HepG2 (cell line): ENCODE measurements around the gene SNAP47. TPM values are rescaled to one million over a fixed set of nuclear protein-coding genes. Genes with fewer than 3 reads are reported as not detected.

Experiments
- ATAC-seq: fragments of 200-7000 bp; cut with Tn5 transposase; 3 replicates; pipeline ENCODE4 v1.9.1; 2020; ENCODE audit warnings: mild to moderate bottlenecking, moderate library complexity
- BruUV-seq: library from RNA; stranded (reverse); fragments of 400-500 nt; replicated peaks from 2 replicates; lab custom pipeline; 2021; lab: Mats Ljungman, UMichigan
- CTCF ChIA-PET: fragments of 300-600 bp; formaldehyde crosslinking; extraction: SDS; loops from one replicate; lab custom pipeline; 2021; ENCODE audit warnings: low total read pairs, inconsistent platforms, low intra/inter-chr PET ratio; lab: Yijun Ruan, JAX
- POLR2A ChIA-PET: fragments of 350-600 bp; sonication (Branson Sonifier 250); formaldehyde crosslinking; loops from one replicate; lab custom pipeline; 2020; ENCODE audit warnings: antibody characterized with exemption, inconsistent platforms; lab: Yijun Ruan, JAX
- DNase-seq: peaks from one replicate; pipeline ENCODE4 v3.0.0-alpha.2; 2015; ENCODE audit warnings: low spot score
- FAIRE-seq: peaks from 3 replicates; lab custom pipeline; 2011; peaks lifted over from hg19 to GRCh38; lab: Jason Lieb, UNC
- H2AFZ ChIP-seq: one replicate; pipeline ENCODE4 v1.6.1; 2011; ENCODE audit warnings: low read length, inconsistent platforms
- H3K27ac ChIP-seq: fragments of 300-600 bp; 3 replicates; pipeline ENCODE4 v1.8.0; 2011; ENCODE audit warnings: mixed run types, mild to moderate bottlenecking, mixed read lengths, low read length, inconsistent platforms; ENCODE audit not compliant: insufficient read depth; ENCODE audit errors: extremely low read length
- H3K27me3 ChIP-seq, 2 experiments: fragments of 200-600 bp in 1 of 2; 2 replicates in 1 of 2; 3 replicates in 1 of 2; pipeline versions ENCODE4 v1.6.0 to v1.8.0; 2011; ENCODE audit warnings: low read length in 2 of 2, mild to moderate bottlenecking in 2 of 2, moderate library complexity in 2 of 2, inconsistent platforms in 1 of 2; ENCODE audit not compliant: insufficient read depth in 2 of 2, control insufficient read depth in 1 of 2
- H3K36me3 ChIP-seq, 2 experiments: fragments of 200-600 bp in 1 of 2; replicated peaks in 1 of 2; 2 replicates in 1 of 2; 3 replicates in 1 of 2; pipeline versions ENCODE4 v1.5.1 to v1.8.0; 2011; ENCODE audit warnings: low read length in 2 of 2, inconsistent platforms in 1 of 2; ENCODE audit not compliant: insufficient read depth in 2 of 2, control insufficient read depth in 1 of 2
- H3K4me1 ChIP-seq: 2 replicates; pipeline ENCODE4 v1.5.1; 2012; ENCODE audit warnings: low read length, inconsistent platforms; ENCODE audit not compliant: insufficient read depth
- H3K4me2 ChIP-seq: 2 replicates; pipeline ENCODE4 v1.6.0; 2011; ENCODE audit warnings: low read depth, low read length, inconsistent platforms
- H3K4me3 ChIP-seq, 3 experiments: fragments of 200-600 bp in 1 of 3; sonication (generic), shearing (Covaris generic) in 1 of 3; replicated peaks in 1 of 3; 2 replicates each; pipeline ENCODE4 v1.5.1; 2011 to 2016; ENCODE audit warnings: low read length in 3 of 3, inconsistent platforms in 2 of 3, low read depth in 2 of 3, mild to moderate bottlenecking in 2 of 3, control low read depth in 1 of 3, mixed read lengths in 1 of 3; ENCODE audit not compliant: insufficient read depth in 1 of 3
- H3K79me2 ChIP-seq: one replicate; pipeline ENCODE4 v1.6.1; 2011; ENCODE audit warnings: low read length, inconsistent platforms; ENCODE audit not compliant: insufficient read depth
- H3K9ac ChIP-seq: 2 replicates; pipeline ENCODE4 v1.6.0; 2011; ENCODE audit warnings: mild to moderate bottlenecking, low read depth, low read length, inconsistent platforms; ENCODE audit not compliant: insufficient read depth
- H3K9me3 ChIP-seq: 2 replicates; pipeline ENCODE4 v1.5.1; 2012; ENCODE audit warnings: mild to moderate bottlenecking, low read length
- H4K20me1 ChIP-seq: 2 replicates; pipeline ENCODE4 v1.6.0; 2011; ENCODE audit warnings: inconsistent platforms, mild to moderate bottlenecking, low read length, moderate library complexity; ENCODE audit not compliant: insufficient read depth
- ATF7 ChIP-seq, 2 experiments: fragments of 450-650 bp in 1 of 2; sonication (generic) in 1 of 2; formaldehyde crosslinking in 1 of 2; IDR thresholded peaks; 2 replicates each; pipeline versions ENCODE4 v1.4.0 to v1.6.1; 2016 to 2020; ENCODE audit warnings: antibody characterized with exemption in 1 of 2, mild to moderate bottlenecking in 1 of 2, missing genetic modification reagents in 1 of 2
- MEF2D ChIP-seq: sonication (generic); formaldehyde crosslinking; IDR thresholded peaks from 2 replicates; pipeline ENCODE4 v1.5.1; 2020; ENCODE audit warnings: mild to moderate bottlenecking, missing genetic modification reagents
- NFYC ChIP-seq: IDR thresholded peaks from 2 replicates; pipeline ENCODE4 v1.6.1; 2016; ENCODE audit warnings: missing genetic modification reagents, missing compliant biosample characterization
- SYNCRIP ChIP-seq: fragments of 200-400 bp; formaldehyde crosslinking; IDR thresholded peaks from 2 replicates; pipeline ENCODE4 v1.6.1; 2018; ENCODE audit warnings: mild to moderate bottlenecking, low read depth, low read length; ENCODE audit not compliant: insufficient read depth
- ZFP37 ChIP-seq: sonication (generic); formaldehyde crosslinking; IDR thresholded peaks from 2 replicates; pipeline ENCODE4 v1.4.0; 2020; ENCODE audit warnings: missing genetic modification reagents, borderline replicate concordance
- ZNF563 ChIP-seq: sonication (generic); formaldehyde crosslinking; IDR thresholded peaks from 2 replicates; pipeline ENCODE4 v1.8.0; 2022; ENCODE audit warnings: mild to moderate bottlenecking, moderate library complexity, missing genetic modification reagents
- WGBS: methylation state at CpG from one replicate; pipeline ENCODE4 v1.1.6; 2017; ENCODE audit warnings: low lambda C conversion rate; 5-methylcytosine and 5-hydroxymethylcytosine counted together
- in situ Hi-C: cut with HindIII; loops from 2 replicates; pipeline ENCODE4 v1.10.0; 2017; ENCODE audit warnings: low pct_unique_long_range_greater_than_20kb; ENCODE audit not compliant: extremely low pct_ligation_motif_present
- intact Hi-C: fragments of 100-400 bp; cut with micrococcal nuclease; formaldehyde crosslinking; loops from one replicate; pipeline ENCODE4 v1.10.0; 2022; ENCODE audit not compliant: unreplicated experiment
- polyA plus RNA-seq, 8 experiments: library from polyadenylated mRNA; depleted of rRNA in 3 of 8; stranded (reverse) in 7 of 8; unstranded in 1 of 8; fragments of >200 nt; fragmentation: Illumina TruSeq in 4 of 8; extraction: Trizol in 4 of 8; gene quantifications; 2 replicates each; pipeline versions ENCODE4 v1.2.1 to v1.2.3, GENCODE V29; 2011 to 2016; ENCODE audit warnings: low read depth in 4 of 8, missing spikeins in 1 of 8, mixed read lengths in 1 of 8; ENCODE audit not compliant: insufficient read depth in 1 of 8
- total RNA-seq, 5 experiments: library from RNA; depleted of rRNA; stranded (reverse); fragments of >200 nt; fragmentation: Illumina TruSeq; extraction: Trizol; gene quantifications; 2 replicates each; pipeline ENCODE4 v1.2.3, GENCODE V29; 2016; ENCODE audit warnings: low read depth in 1 of 5
- TF ChIP-seq, protein P1 (sequence below): sonication (generic); formaldehyde crosslinking; IDR thresholded peaks from 2 replicates; pipeline ENCODE4 v1.4.0; 2020; ENCODE audit warnings: missing genetic modification reagents
- TF ChIP-seq, protein P2 (sequence below): sonication (generic); formaldehyde crosslinking; IDR thresholded peaks from 2 replicates; pipeline ENCODE4 v1.8.0; 2022; ENCODE audit warnings: mild to moderate bottlenecking, missing genetic modification reagents

The SNAP47 gene
- total and polyA plus RNA-seq, 2 of the 13 experiments (the other 11 are each of a cell fraction or from before 2014, with no cell fraction given): 13.6 to 25.1 TPM

DNA sequence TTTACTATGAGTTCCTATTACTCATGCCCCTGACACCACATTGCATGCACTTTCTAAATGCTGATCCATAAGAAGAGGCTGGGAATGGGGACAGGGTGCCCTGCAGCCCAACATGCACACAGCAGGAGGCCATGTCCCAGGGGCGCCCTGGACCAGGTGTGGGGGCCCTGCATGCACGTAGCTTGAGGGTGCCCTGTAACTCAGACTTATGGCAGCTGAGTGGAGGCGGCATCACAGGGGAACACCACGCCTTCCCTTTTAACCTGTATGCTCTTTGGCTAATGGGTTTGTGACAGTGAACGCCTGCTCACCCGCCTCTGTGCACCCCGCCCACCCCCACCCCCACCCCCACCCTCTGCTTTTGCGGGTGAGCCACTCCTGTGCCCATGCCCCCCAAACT, 36.1 kb downstream of the SNAP47 start:
- no peak overlapping the region for H3K9ac ChIP-seq
- no peaks in the 10 kb centered on the region for H3K79me2 ChIP-seq
- no peak overlapping the region for H3K4me3 ChIP-seq
- H3K9me3 ChIP-seq: no peaks in the 10 kb centered on the region
- TF ChIP-seq ZNF563 (CRISPR knock-in tag) (no peak), MEF2D (CRISPR knock-in tag) (no peak), ATF7 (IDR thresholded peaks at IDR 0.05) (no peak), ATF7 (CRISPR knock-in tag; IDR thresholded peaks at IDR 0.05) (no peak), NFYC (CRISPR knock-in tag) (no peak), ZFP37 (CRISPR knock-in tag) (no peak), SYNCRIP (no peak)
- TF ChIP-seq, protein P1, sequence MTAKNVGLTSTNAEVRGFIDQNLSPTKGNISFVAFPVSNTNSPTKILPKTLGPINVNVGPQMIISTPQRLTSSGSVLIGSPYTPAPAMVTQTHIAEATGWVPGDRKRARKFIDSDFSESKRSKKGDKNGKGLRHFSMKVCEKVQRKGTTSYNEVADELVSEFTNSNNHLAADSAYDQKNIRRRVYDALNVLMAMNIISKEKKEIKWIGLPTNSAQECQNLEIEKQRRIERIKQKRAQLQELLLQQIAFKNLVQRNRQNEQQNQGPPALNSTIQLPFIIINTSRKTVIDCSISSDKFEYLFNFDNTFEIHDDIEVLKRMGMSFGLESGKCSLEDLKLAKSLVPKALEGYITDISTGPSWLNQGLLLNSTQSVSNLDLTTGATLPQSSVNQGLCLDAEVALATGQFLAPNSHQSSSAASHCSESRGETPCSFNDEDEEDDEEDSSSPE: no peak
- TF ChIP-seq, protein P2, sequence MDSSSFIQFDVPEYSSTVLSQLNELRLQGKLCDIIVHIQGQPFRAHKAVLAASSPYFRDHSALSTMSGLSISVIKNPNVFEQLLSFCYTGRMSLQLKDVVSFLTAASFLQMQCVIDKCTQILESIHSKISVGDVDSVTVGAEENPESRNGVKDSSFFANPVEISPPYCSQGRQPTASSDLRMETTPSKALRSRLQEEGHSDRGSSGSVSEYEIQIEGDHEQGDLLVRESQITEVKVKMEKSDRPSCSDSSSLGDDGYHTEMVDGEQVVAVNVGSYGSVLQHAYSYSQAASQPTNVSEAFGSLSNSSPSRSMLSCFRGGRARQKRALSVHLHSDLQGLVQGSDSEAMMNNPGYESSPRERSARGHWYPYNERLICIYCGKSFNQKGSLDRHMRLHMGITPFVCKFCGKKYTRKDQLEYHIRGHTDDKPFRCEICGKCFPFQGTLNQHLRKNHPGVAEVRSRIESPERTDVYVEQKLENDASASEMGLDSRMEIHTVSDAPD (CRISPR knock-in tag): no peak
- TF ChIP-seq, all 625 proteins: peak for 0
- H3K4me2 ChIP-seq: no peak overlapping the region
- no peak overlapping the region for H3K27ac ChIP-seq
- no peak for ATAC-seq
- in situ Hi-C loops: no loop called here
- intact Hi-C loops: no loop called here
- H2AFZ ChIP-seq: no peak overlapping the region
- peaks cover under 1% of the 10 kb centered on the region; the same call in 1 of the 2 replicates for H4K20me1 ChIP-seq
- BruUV-seq: no TSS peak
- POLR2A ChIA-PET: no interaction called here
- DNase-seq: no peak
- H3K27me3 ChIP-seq: no peaks in the 10 kb centered on the region
- peaks cover 12 to 46% of the 10 kb centered on the region in 2 experiments; a peak in 4 of 5 replicates for H3K36me3 ChIP-seq
- CTCF ChIA-PET: no interaction called here
- FAIRE-seq: no peak
- H3K4me1 ChIP-seq: no peaks in the 10 kb centered on the region
- 94% methylated on average over 6 of the region's 8 CpGs for WGBS
